Karpas-422 (cell line): ENCODE results near the gene CUEDC2. TPM values are rescaled to one million over a fixed set of nuclear protein-coding genes. Genes with fewer than 3 reads are reported as not detected.
A peak's percentile ranks its signal among the peaks of the same experiment; 100 is the strongest.

Experiments used
- DNase-seq: peaks from one replicate; pipeline ENCODE4 v3.0.0-alpha.2; 2015
- H2AFZ ChIP-seq: fragments of 200-600 bp; sonication (generic); 2 replicates; pipeline ENCODE4 v1.6.1; 2014; ENCODE audit warnings: antibody characterized with exemption, low read length, mixed read lengths
- H3K27ac ChIP-seq: fragments of 200-600 bp; sonication (generic); 2 replicates; pipeline ENCODE4 v1.5.1; 2014; ENCODE audit warnings: mild to moderate bottlenecking, low read length, moderate library complexity
- H3K27me3 ChIP-seq: fragments of 200-600 bp; sonication (generic); 2 replicates; pipeline ENCODE4 v1.6.1; 2014; ENCODE audit warnings: low read length, mixed read lengths
- H3K36me3 ChIP-seq: fragments of 200-600 bp; sonication (generic); 2 replicates; pipeline ENCODE4 v1.6.1; 2014; ENCODE audit warnings: low read length, mixed read lengths; ENCODE audit not compliant: insufficient read depth
- H3K4me1 ChIP-seq: fragments of 200-600 bp; sonication (generic); 2 replicates; pipeline ENCODE4 v1.6.1; 2014; ENCODE audit warnings: mild to moderate bottlenecking, low read length, mixed read lengths
- H3K4me2 ChIP-seq: fragments of 200-600 bp; sonication (generic); 2 replicates; pipeline ENCODE4 v1.6.1; 2014; ENCODE audit warnings: low read length, low read depth, mild to moderate bottlenecking; ENCODE audit not compliant: poor library complexity, severe bottlenecking
- H3K4me3 ChIP-seq: fragments of 200-600 bp; sonication (generic); 2 replicates; pipeline ENCODE4 v1.5.1; 2014; ENCODE audit warnings: mild to moderate bottlenecking, antibody characterized with exemption, low read length, mixed read lengths
- H3K79me2 ChIP-seq: fragments of 200-600 bp; sonication (generic); 2 replicates; pipeline ENCODE4 v1.6.1; 2014; ENCODE audit warnings: mild to moderate bottlenecking, low read length, mixed read lengths
- H3K9ac ChIP-seq: fragments of 200-600 bp; sonication (generic); 2 replicates; pipeline ENCODE4 v1.6.0; 2014; ENCODE audit warnings: low read length
- H3K9me2 ChIP-seq: fragments of 200-600 bp; sonication (generic), shearing (Covaris generic); replicated peaks from 2 replicates; pipeline ENCODE4 v1.6.0; 2014; ENCODE audit warnings: mild to moderate bottlenecking, low read length, moderate library complexity; ENCODE audit not compliant: insufficient read depth
- H3K9me3 ChIP-seq: fragments of 300-700, 200-600 bp; sonication (generic); 2 replicates; pipeline ENCODE4 v1.6.1; 2014; ENCODE audit warnings: low read length, mixed read lengths
- H4K20me1 ChIP-seq: fragments of 200-600 bp; sonication (generic); 2 replicates; pipeline ENCODE4 v1.6.1; 2014; ENCODE audit warnings: mild to moderate bottlenecking, antibody characterized with exemption, low read length, low read depth; ENCODE audit not compliant: insufficient read depth
- total RNA-seq: library from RNA; depleted of rRNA; stranded (reverse); fragments of >200 nt; shearing (Covaris generic); gene quantifications from 2 replicates; pipeline ENCODE4 v1.2.3, GENCODE V29; 2014; ENCODE audit warnings: low replicate concordance

CUEDC2 gene
- total RNA-seq, 1 experiment from 2014 or later = 27.1 TPM

- no peak overlapping the region for H3K4me3 ChIP-seq
These were observed 3.9 kb upstream of the CUEDC2 start for GRCh38 chr10:102436312-102436711.

GRCh38 chr10:102435529-102436233 lies 3.3 kb upstream of the CUEDC2 start:
- DNase-seq = no peak
- H3K4me1 ChIP-seq = peaks cover 6% of the 10 kb centered on the region
- H3K79me2 ChIP-seq = peaks cover 13% of the 10 kb centered on the region

More at GRCh38 chr10:102436312-102436711, 3.9 kb upstream of the CUEDC2 start:
- no peak for DNase-seq
- no peaks in the 10 kb centered on the region for H3K36me3 ChIP-seq
- no peak overlapping the region for H3K27ac ChIP-seq
- H2AFZ ChIP-seq = no peak overlapping the region
- H3K9me2 ChIP-seq = no peaks in the 10 kb centered on the region
- H3K79me2 ChIP-seq = peaks cover 10% of the 10 kb centered on the region
- no peak overlapping the region for H3K4me2 ChIP-seq
- H3K9ac ChIP-seq = no peak overlapping the region
- H3K9me3 ChIP-seq = no peaks in the 10 kb centered on the region
- peaks cover 6% of the 10 kb centered on the region for H3K4me1 ChIP-seq
- no peaks in the 10 kb centered on the region for H4K20me1 ChIP-seq
- no peaks in the 10 kb centered on the region for H3K27me3 ChIP-seq

GRCh38 chr10:102435133-102435497 lies 2.7 kb upstream of the CUEDC2 start:
- no peak overlapping the region for H2AFZ ChIP-seq
- H3K4me2 ChIP-seq = no peak overlapping the region

More at GRCh38 chr10:102435529-102436233, 3.3 kb upstream of the CUEDC2 start:
- H3K4me3 ChIP-seq = no peak overlapping the region; the same call in 1 of the 2 replicates
- H3K9me3 ChIP-seq = no peaks in the 10 kb centered on the region
- H3K27me3 ChIP-seq = no peaks in the 10 kb centered on the region
- H3K9ac ChIP-seq = peak overlapping the region; percentile 51
- no peaks in the 10 kb centered on the region for H3K9me2 ChIP-seq
- peak overlapping the region; percentile 29 for H3K4me2 ChIP-seq
- no peak overlapping the region for H3K27ac ChIP-seq
- H4K20me1 ChIP-seq = no peaks in the 10 kb centered on the region
- no peaks in the 10 kb centered on the region for H3K36me3 ChIP-seq
- no peak overlapping the region for H2AFZ ChIP-seq

GRCh38 chr10:102434394-102435132 lies 2.2 kb upstream of the CUEDC2 start:
- Histone ChIP-seq H3K27me3 (no peaks in the 10 kb centered on the region), H3K9me3 (no peaks in the 10 kb centered on the region), H3K9ac (no peak overlapping the region), H3K4me3 (no peak overlapping the region), H3K27ac (no peak overlapping the region), H3K9me2 (no peaks in the 10 kb centered on the region), H3K36me3 (no peaks in the 10 kb centered on the region), H3K4me1 (peaks cover 5% of the 10 kb centered on the region), H4K20me1 (no peaks in the 10 kb centered on the region), H2AFZ (no peak overlapping the region), H3K79me2 (peaks cover 15% of the 10 kb centered on the region), H3K4me2 (no peak overlapping the region)
- DNase-seq = no peak

More at GRCh38 chr10:102435133-102435497, 2.7 kb upstream of the CUEDC2 start:
- Histone ChIP-seq H3K9ac (no peak overlapping the region), H4K20me1 (no peaks in the 10 kb centered on the region), H3K27ac (no peak overlapping the region), H3K4me3 (no peak overlapping the region), H3K27me3 (no peaks in the 10 kb centered on the region), H3K4me1 (peaks cover 5% of the 10 kb centered on the region), H3K36me3 (no peaks in the 10 kb centered on the region), H3K79me2 (peaks cover 15% of the 10 kb centered on the region), H3K9me2 (no peaks in the 10 kb centered on the region), H3K9me3 (no peaks in the 10 kb centered on the region)
- DNase-seq = no peak

GRCh38 chr10:102433619-102434046 lies 1.3 kb upstream of the CUEDC2 start:
- Histone ChIP-seq H4K20me1 (no peaks in the 10 kb centered on the region), H3K4me2 (no peak overlapping the region), H3K27ac (no peak overlapping the region), H3K9me3 (no peaks in the 10 kb centered on the region), H3K36me3 (no peaks in the 10 kb centered on the region), H3K4me1 (peaks cover 5% of the 10 kb centered on the region), H3K79me2 (peaks cover 15% of the 10 kb centered on the region), H3K4me3 (no peak overlapping the region), H3K27me3 (no peaks in the 10 kb centered on the region), H2AFZ (no peak overlapping the region), H3K9ac (no peak overlapping the region), H3K9me2 (no peaks in the 10 kb centered on the region)
- DNase-seq = no peak

GRCh38 chr10:102431452-102432124 lies 786 bp downstream of the CUEDC2 start:
- no peaks in the 10 kb centered on the region for H3K9me3 ChIP-seq
- peaks cover 15% of the 10 kb centered on the region for H3K79me2 ChIP-seq
- H4K20me1 ChIP-seq = no peaks in the 10 kb centered on the region
- H3K9ac ChIP-seq = peak overlapping the region; percentile 98
- H2AFZ ChIP-seq = no peak overlapping the region; the same call in 1 of the 2 replicates
- no peaks in the 10 kb centered on the region for H3K36me3 ChIP-seq
- peaks cover 5% of the 10 kb centered on the region for H3K4me1 ChIP-seq
- no peaks in the 10 kb centered on the region for H3K9me2 ChIP-seq
- H3K4me2 ChIP-seq = peak overlapping the region; percentile 96
- peak overlapping the region; percentile 70 for H3K27ac ChIP-seq
- no peaks in the 10 kb centered on the region for H3K27me3 ChIP-seq
- peak; percentile 58 for DNase-seq
- peak overlapping the region; percentile 94 for H3K4me3 ChIP-seq

- no peak overlapping the region for H3K4me2 ChIP-seq
These were observed 2.9 kb downstream of the CUEDC2 start for GRCh38 chr10:102429468-102429867.

GRCh38 chr10:102426803-102427287 lies 5.5 kb downstream of the CUEDC2 start:
- H3K27me3 ChIP-seq = no peaks in the 10 kb centered on the region
- no peak overlapping the region for H3K27ac ChIP-seq
- H3K36me3 ChIP-seq = no peaks in the 10 kb centered on the region
- no peak overlapping the region for H3K4me2 ChIP-seq
- H4K20me1 ChIP-seq = no peaks in the 10 kb centered on the region
- no peak overlapping the region for H3K9ac ChIP-seq
- no peak overlapping the region for H3K4me3 ChIP-seq
- peaks cover 11% of the 10 kb centered on the region for H3K79me2 ChIP-seq
- H3K9me3 ChIP-seq = no peaks in the 10 kb centered on the region
- peaks cover 9% of the 10 kb centered on the region for H3K4me1 ChIP-seq
- DNase-seq = no peak
- H2AFZ ChIP-seq = no peak overlapping the region
- H3K9me2 ChIP-seq = no peaks in the 10 kb centered on the region

More at GRCh38 chr10:102429468-102429867, 2.9 kb downstream of the CUEDC2 start:
- H3K27ac ChIP-seq = no peak overlapping the region
- no peaks in the 10 kb centered on the region for H3K36me3 ChIP-seq
- H4K20me1 ChIP-seq = no peaks in the 10 kb centered on the region
- H3K79me2 ChIP-seq = peaks cover 15% of the 10 kb centered on the region
- H2AFZ ChIP-seq = no peak overlapping the region
- no peaks in the 10 kb centered on the region for H3K27me3 ChIP-seq
- H3K4me3 ChIP-seq = no peak overlapping the region
- DNase-seq = no peak
- H3K4me1 ChIP-seq = peaks cover 5% of the 10 kb centered on the region
- no peaks in the 10 kb centered on the region for H3K9me3 ChIP-seq
- no peak overlapping the region for H3K9ac ChIP-seq
- H3K9me2 ChIP-seq = no peaks in the 10 kb centered on the region
